GM12878 (cell line): ENCODE data around the gene CD163L1. TPM values are rescaled to one million over a fixed set of nuclear protein-coding genes. Genes with fewer than 3 reads are reported as not detected.

Experiments used
- ATAC-seq: fragments of 200-7000 bp; cut with Tn5 transposase; 3 replicates; pipeline ENCODE4 v1.9.1; 2020; ENCODE audit warnings: mild to moderate bottlenecking, moderate library complexity
- BruUV-seq: library from RNA; stranded (reverse); fragments of 400-500 nt; replicated peaks from 2 replicates; lab custom pipeline; 2021; lab: Mats Ljungman, UMichigan
- CTCF ChIA-PET: fragments of 300-600 bp; sonication (Branson Sonifier 250); formaldehyde crosslinking; extraction: SDS; loops from one replicate; lab custom pipeline; 2021; ENCODE audit warnings: inconsistent platforms; lab: Yijun Ruan, JAX
- POLR2A ChIA-PET: fragments of 350-600 bp; formaldehyde crosslinking; extraction: SDS; loops from one replicate; lab custom pipeline; 2021; ENCODE audit warnings: inconsistent platforms; lab: Charles Lee
- RAD21 ChIA-PET: fragments of 300-600 bp; sonication (Branson Sonifier 250); formaldehyde crosslinking; loops from one replicate; lab custom pipeline; 2023; ENCODE audit warnings: antibody characterized with exemption; ENCODE audit not compliant: unreplicated experiment; lab: Charles Lee
- SMC1A ChIA-PET: fragments of 300-600 bp; sonication (Branson Sonifier 250); formaldehyde crosslinking; loops from one replicate; lab custom pipeline; 2023; ENCODE audit not compliant: unreplicated experiment, uncharacterized antibody; lab: Charles Lee
- DNase-seq: peaks from one replicate; pipeline ENCODE4 v3.0.0-alpha.2; 2011; ENCODE audit warnings: low read depth, low spot score
- FAIRE-seq: peaks from 3 replicates; lab custom pipeline; 2011; peaks lifted over from hg19 to GRCh38; lab: Jason Lieb, UNC
- H2AFZ ChIP-seq: 2 replicates; pipeline ENCODE4 v1.6.0; 2011; ENCODE audit warnings: low read depth, low read length, control low read depth; ENCODE audit not compliant: control insufficient read depth
- H3K27ac ChIP-seq: 2 replicates; pipeline ENCODE4 v1.5.1; 2011; ENCODE audit warnings: control low read depth; ENCODE audit not compliant: control insufficient read depth, insufficient read depth
- H3K27me3 ChIP-seq, 2 experiments: replicated peaks in 1 of 2; 2 replicates each; pipeline versions ENCODE4 v1.6.0 to v1.6.1; 2011; ENCODE audit warnings: low read length in 1 of 2; ENCODE audit not compliant: control insufficient read depth in 2 of 2, insufficient read depth in 2 of 2
- H3K36me3 ChIP-seq, 2 experiments: 2 replicates each; pipeline ENCODE4 v1.5.1; 2011; ENCODE audit warnings: low read length in 1 of 2; ENCODE audit not compliant: control insufficient read depth in 2 of 2, insufficient read depth in 2 of 2
- H3K4me1 ChIP-seq: 2 replicates; pipeline ENCODE4 v1.6.1; 2011; ENCODE audit warnings: mild to moderate bottlenecking, low read length, moderate library complexity, mixed read lengths; ENCODE audit not compliant: control insufficient read depth, insufficient read depth
- H3K4me2 ChIP-seq: 2 replicates; pipeline ENCODE4 v1.6.0; 2011; ENCODE audit warnings: control low read depth; ENCODE audit not compliant: control insufficient read depth, insufficient read depth
- H3K4me3 ChIP-seq: fragments of 200-600 bp; sonication (generic); 2 replicates; pipeline ENCODE4 v1.5.1; 2016
- H3K79me2 ChIP-seq: 2 replicates; pipeline ENCODE4 v1.6.0; 2011; ENCODE audit warnings: low read length; ENCODE audit not compliant: control insufficient read depth, insufficient read depth
- H3K9ac ChIP-seq: 2 replicates; pipeline ENCODE4 v1.8.0; 2011; ENCODE audit warnings: low read length, control low read depth, mixed read lengths; ENCODE audit not compliant: control insufficient read depth, insufficient read depth
- H3K9me3 ChIP-seq: replicated peaks from 3 replicates; pipeline ENCODE4 v1.5.1; 2011; ENCODE audit warnings: mild to moderate bottlenecking, low read length; ENCODE audit not compliant: control insufficient read depth, insufficient read depth
- H4K20me1 ChIP-seq: 2 replicates; pipeline ENCODE4 v1.6.0; 2011; ENCODE audit not compliant: control insufficient read depth, insufficient read depth
- CBX3 ChIP-seq: fragments of 200-600 bp; sonication (generic); IDR thresholded peaks from 2 replicates; pipeline ENCODE4 v1.6.1; 2016; ENCODE audit warnings: low read depth, borderline replicate concordance
- CEBPB ChIP-seq, 2 experiments: fragments of 150-350 bp in 1 of 2; IDR thresholded peaks; 2 replicates each; pipeline ENCODE4 v1.6.1; 2012 to 2014; ENCODE audit warnings: low read depth in 2 of 2, low read length in 2 of 2, borderline replicate concordance in 1 of 2, inconsistent platforms in 1 of 2
- EGR1 ChIP-seq, 2 experiments: IDR thresholded peaks; 1 replicate in 1 of 2; 2 replicates in 1 of 2; pipeline ENCODE4 v1.6.1; 2011 to 2012; ENCODE audit warnings: low read depth in 2 of 2, low read length in 2 of 2, borderline replicate concordance in 1 of 2, mild to moderate bottlenecking in 1 of 2, moderate library complexity in 1 of 2
- MTA2 ChIP-seq: fragments of 450-650 bp; IDR thresholded peaks from 2 replicates; pipeline ENCODE4 v1.6.1; 2016; ENCODE audit warnings: low read depth, mild to moderate bottlenecking, moderate library complexity
- MXI1 ChIP-seq: fragments of 150-350 bp; IDR thresholded peaks from 2 replicates; pipeline ENCODE4 v1.6.1; 2011; ENCODE audit warnings: low read depth, mild to moderate bottlenecking, inconsistent platforms, low read length, improper control_type of control experiment
- PBX3 ChIP-seq: IDR thresholded peaks from 2 replicates; pipeline ENCODE4 v1.6.1; 2011; ENCODE audit warnings: mild to moderate bottlenecking, low read depth, low read length, moderate library complexity; ENCODE audit not compliant: insufficient replicate concordance
- PML ChIP-seq: IDR thresholded peaks from 2 replicates; pipeline ENCODE4 v1.6.1; 2012; ENCODE audit warnings: low read length, inconsistent platforms
- RFX5 ChIP-seq: IDR thresholded peaks from 2 replicates; pipeline ENCODE4 v1.6.1; 2011; ENCODE audit warnings: low read depth, low read length, improper control_type of control experiment
- RUNX3 ChIP-seq: IDR thresholded peaks from 2 replicates; pipeline ENCODE4 v1.6.1; 2012; ENCODE audit warnings: low read length, inconsistent platforms
- SREBF2 ChIP-seq: IDR thresholded peaks from 2 replicates; pipeline ENCODE4 v1.6.1; 2012; ENCODE audit warnings: mild to moderate bottlenecking, low read length
- TAF1 ChIP-seq: IDR thresholded peaks from 2 replicates; pipeline ENCODE4 v1.6.1; 2011; ENCODE audit warnings: mild to moderate bottlenecking, low read depth, low read length, borderline replicate concordance
- TBL1XR1 ChIP-seq: IDR thresholded peaks from 2 replicates; pipeline ENCODE4 v1.6.1; 2012; ENCODE audit warnings: low read depth, low read length, improper control_type of control experiment
- WRNIP1 ChIP-seq: IDR thresholded peaks from 2 replicates; pipeline ENCODE4 v1.6.1; 2011; ENCODE audit warnings: low read depth, low read length, improper control_type of control experiment, borderline replicate concordance
- ZNF687 ChIP-seq: fragments of 450-650 bp; IDR thresholded peaks from 2 replicates; pipeline ENCODE4 v1.6.1; 2017; ENCODE audit warnings: mild to moderate bottlenecking, moderate library complexity
- ZSCAN29 ChIP-seq: fragments of 450-650 bp; IDR thresholded peaks from 2 replicates; pipeline ENCODE4 v1.6.1; 2017; ENCODE audit warnings: mild to moderate bottlenecking, moderate library complexity
- WGBS: methylation state at CpG from one replicate; pipeline ENCODE4 v1.1.6; 2016; ENCODE audit warnings: low lambda C conversion rate; ENCODE audit not compliant: insufficient replicate concordance, insufficient coverage; ENCODE audit errors: missing lambda C conversion rate; 5-methylcytosine and 5-hydroxymethylcytosine counted together
- in situ Hi-C: fragments of 300-500 bp; cut with MboI; formaldehyde crosslinking; loops from 9 replicates; pipeline ENCODE4 v1.14.3; 2018; ENCODE audit warnings: mixed read lengths
- intact Hi-C: fragments of 100-400 bp; cut with micrococcal nuclease; formaldehyde crosslinking; loops from one replicate; pipeline ENCODE4 v1.14.2; 2022; ENCODE audit not compliant: unreplicated experiment
- polyA plus RNA-seq, 11 experiments: library from polyadenylated mRNA; depleted of rRNA in 4 of 11; unstranded in 6 of 11; stranded (reverse) in 5 of 11; fragments of >200 nt; fragmentation: Nextera tagmentation in 4 of 11; fragmentation: Illumina TruSeq in 1 of 11; extraction: Ambion mirVana in 4 of 11; extraction: Trizol in 1 of 11; gene quantifications; 1 replicate in 1 of 11; 2 replicates in 10 of 11; pipeline versions ENCODE4 v1.2.1 to v1.2.3, GENCODE V29; 2011 to 2016; ENCODE audit warnings: inconsistent platforms in 2 of 11, missing spikeins in 2 of 11, low read depth in 1 of 11
- total RNA-seq, 4 experiments: library from RNA; depleted of rRNA in 3 of 4; stranded (reverse); fragments of >200 nt in 3 of 4; fragmentation: Illumina TruSeq in 1 of 4; extraction: Trizol in 1 of 4; gene quantifications; 2 replicates each; pipeline versions ENCODE4 v1.2.1 to v1.2.3, GENCODE V29; 2013 to 2021
- TF ChIP-seq, protein P1 (sequence below): fragments of 450-650 bp; IDR thresholded peaks from 2 replicates; pipeline ENCODE4 v1.6.1; 2017; ENCODE audit warnings: borderline replicate concordance

CD163L1 gene
- total and polyA plus RNA-seq, 10 of the 15 experiments (the other 5 are each of a cell fraction or from before 2014, with no cell fraction given): 0.49 to 2.9 (median 1.6) TPM; not detected in 1

DNA sequence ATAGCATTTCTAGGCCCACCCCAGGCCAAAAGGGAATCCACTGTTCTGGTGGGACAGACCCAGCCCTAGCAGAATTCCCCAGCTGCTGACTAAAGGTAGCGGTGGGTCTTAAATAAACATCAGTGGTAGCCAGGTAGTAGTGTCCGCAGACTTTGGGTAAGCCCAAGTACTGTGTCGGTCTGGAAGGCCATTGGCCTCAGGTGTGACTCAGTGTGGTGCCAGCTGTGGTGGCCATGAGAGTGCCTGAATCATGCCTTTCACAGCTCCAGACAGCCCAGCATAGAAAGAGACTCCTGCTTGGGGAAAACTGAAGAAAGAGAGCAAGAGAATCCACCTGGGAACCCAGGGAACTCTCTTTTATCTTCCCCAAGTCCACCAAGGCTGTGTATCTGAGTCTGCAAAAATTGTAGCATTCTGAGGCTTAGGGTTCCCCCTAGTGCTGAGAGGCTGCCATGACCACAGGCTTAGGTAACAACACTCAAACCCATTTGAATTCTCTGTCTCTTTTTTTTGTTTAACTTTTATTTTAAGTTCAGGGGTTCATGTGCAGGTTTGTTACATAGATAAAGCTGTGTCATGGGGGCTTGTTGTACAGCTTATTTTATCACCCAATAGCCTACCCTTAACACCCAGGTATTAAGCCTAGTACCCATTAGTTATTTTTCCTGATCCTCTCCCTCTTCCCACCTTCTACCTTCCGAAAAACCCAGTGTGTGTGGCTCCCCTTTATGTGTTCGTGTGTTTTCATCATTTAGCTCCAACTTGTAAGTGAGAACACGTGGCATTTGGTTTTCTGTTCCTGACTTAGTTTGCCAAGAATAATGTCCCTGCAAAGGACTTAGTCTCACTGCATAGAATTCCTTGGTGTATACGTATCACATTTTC, 16.7 kb upstream of the CD163L1 start (continued):
- TF ChIP-seq CBX3 (no peak), RUNX3 (peak; percentile 74), MTA2 (no peak), RFX5 (no peak), ZSCAN29 (no peak), TAF1 (no peak), ZNF687 (no peak)

DNA sequence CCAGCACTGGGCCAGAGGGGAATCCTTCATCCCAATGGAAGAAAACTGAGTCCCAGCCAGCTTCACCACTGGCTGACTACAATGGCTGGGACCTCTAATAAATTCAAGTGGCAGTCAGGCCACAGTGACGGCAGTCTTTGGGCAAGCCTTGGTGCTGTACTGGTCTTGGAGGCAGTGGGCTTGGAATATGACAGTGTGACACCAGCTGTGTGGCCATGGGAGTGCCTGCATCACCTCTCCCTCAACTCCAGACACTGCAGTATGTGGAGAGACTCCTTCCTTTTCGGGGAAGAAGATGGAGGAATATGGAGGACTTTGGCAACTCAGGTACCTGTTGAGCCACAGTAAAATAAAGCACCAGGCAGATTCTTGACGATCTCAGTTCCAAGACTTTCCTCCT, 16.0 kb upstream of the CD163L1 start:
- no peak overlapping the region for H2AFZ ChIP-seq
- ATAC-seq (no peak), DNase-seq (no peak), FAIRE-seq (no peak)
- no peak overlapping the region for H3K9ac ChIP-seq
- POLR2A ChIA-PET: no interaction called here
- H3K27me3 ChIP-seq: no peaks in the 10 kb centered on the region
- SMC1A ChIA-PET: no interaction called here
- no peaks in the 10 kb centered on the region for H3K79me2 ChIP-seq
- intact Hi-C loops (loop anchor here (1.0 to 2.0 kb wide), 3 partner anchors 178 to 317 kb away; no protein-coding TSS in a partner anchor), in situ Hi-C loops (loop anchor here (5.0 kb wide), 1 partner anchor 238 kb away; no protein-coding TSS in a partner anchor)
- RAD21 ChIA-PET: no interaction called here
- no peaks in the 10 kb centered on the region for H3K36me3 ChIP-seq
- H3K4me3 ChIP-seq: no peak overlapping the region
- H3K4me2 ChIP-seq: no peak overlapping the region
- H3K4me1 ChIP-seq: no peaks in the 10 kb centered on the region
- 22% methylated on average over 3 of the region's 3 CpGs for WGBS
- H3K27ac ChIP-seq: no peak overlapping the region
- BruUV-seq: no TSS peak
- CTCF ChIA-PET: interaction anchor here (1.3 to 3.5 kb wide), 3 partner anchors 87 to 240 kb away, joined by 4 to 23 read pairs (median 5); no protein-coding TSS in a partner anchor
- no peaks in the 10 kb centered on the region for H4K20me1 ChIP-seq
- H3K9me3 ChIP-seq: no peaks in the 10 kb centered on the region
- TF ChIP-seq ZSCAN29 (no peak), CEBPB (IDR thresholded peaks at IDR 0.05; ENCODE audit: borderline replicate concordance in 1 of 2, low read depth in 2 of 2, low read length in 2 of 2) (no peak), EGR1 (IDR thresholded peaks at IDR 0.05; ENCODE audit: borderline replicate concordance in 1 of 2, low read depth in 2 of 2, low read length in 2 of 2) (no peak), TBL1XR1 (no peak), MXI1 (no peak), PML (no peak), SREBF2 (no peak), WRNIP1 (no peak), PBX3 (no peak)
- TF ChIP-seq, protein P1, sequence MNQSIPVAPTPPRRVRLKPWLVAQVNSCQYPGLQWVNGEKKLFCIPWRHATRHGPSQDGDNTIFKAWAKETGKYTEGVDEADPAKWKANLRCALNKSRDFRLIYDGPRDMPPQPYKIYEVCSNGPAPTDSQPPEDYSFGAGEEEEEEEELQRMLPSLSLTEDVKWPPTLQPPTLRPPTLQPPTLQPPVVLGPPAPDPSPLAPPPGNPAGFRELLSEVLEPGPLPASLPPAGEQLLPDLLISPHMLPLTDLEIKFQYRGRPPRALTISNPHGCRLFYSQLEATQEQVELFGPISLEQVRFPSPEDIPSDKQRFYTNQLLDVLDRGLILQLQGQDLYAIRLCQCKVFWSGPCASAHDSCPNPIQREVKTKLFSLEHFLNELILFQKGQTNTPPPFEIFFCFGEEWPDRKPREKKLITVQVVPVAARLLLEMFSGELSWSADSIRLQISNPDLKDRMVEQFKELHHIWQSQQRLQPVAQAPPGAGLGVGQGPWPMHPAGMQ: no peak
